GM23338 (cell line): ENCODE results near the gene CDK17. TPM values are rescaled to one million over a fixed set of nuclear protein-coding genes. Genes with fewer than 3 reads are reported as not detected.

Source experiments
- ATAC-seq: fragments of 200-7000 bp; cut with Tn5 transposase; 3 replicates; pipeline ENCODE4 v1.9.1; 2020
- DNase-seq: peaks from one replicate; pipeline ENCODE4 v3.0.0-alpha.2; 2015; ENCODE audit warnings: low spot score
- H2AFZ ChIP-seq: fragments of 200-600 bp; sonication (generic); 2 replicates; pipeline ENCODE4 v1.8.0; 2016; ENCODE audit warnings: antibody characterized with exemption, mild to moderate bottlenecking, moderate library complexity
- H3F3A ChIP-seq: fragments of 200-600 bp; sonication (generic); replicated peaks from 2 replicates; pipeline ENCODE4 v1.8.0; 2017; ENCODE audit warnings: antibody characterized with exemption, mixed run types, low read depth
- H3K27ac ChIP-seq: fragments of 200-600 bp; sonication (generic); 2 replicates; pipeline ENCODE4 v1.6.1; 2016; ENCODE audit warnings: low read depth
- H3K27me3 ChIP-seq: fragments of 200-600 bp; sonication (generic); 2 replicates; pipeline ENCODE4 v1.8.0; 2016; ENCODE audit warnings: mild to moderate bottlenecking, mixed run types, moderate library complexity; ENCODE audit not compliant: insufficient read depth
- H3K36me3 ChIP-seq: fragments of 200-600 bp; sonication (generic); 2 replicates; pipeline ENCODE4 v1.8.0; 2016; ENCODE audit warnings: mild to moderate bottlenecking; ENCODE audit not compliant: insufficient read depth
- H3K4me1 ChIP-seq: fragments of 200-600 bp; sonication (generic); 2 replicates; pipeline ENCODE4 v1.8.0; 2016; ENCODE audit warnings: mild to moderate bottlenecking, moderate library complexity; ENCODE audit not compliant: insufficient read depth
- H3K4me2 ChIP-seq: fragments of 200-600 bp; sonication (generic); 2 replicates; pipeline ENCODE4 v1.7.1; 2017; ENCODE audit warnings: mixed run types
- H3K4me3 ChIP-seq: fragments of 200-600 bp; sonication (generic); 2 replicates; pipeline ENCODE4 v1.6.1; 2016; ENCODE audit warnings: mixed run types
- H3K79me2 ChIP-seq: fragments of 200-600 bp; sonication (generic); replicated peaks from 2 replicates; pipeline ENCODE4 v1.8.0; 2017; ENCODE audit warnings: mild to moderate bottlenecking; ENCODE audit not compliant: insufficient read depth
- H3K9me2 ChIP-seq: fragments of 200-600 bp; sonication (generic); 2 replicates; pipeline ENCODE4 v1.8.0; 2017; ENCODE audit not compliant: insufficient read depth
- H4K20me1 ChIP-seq: fragments of 200-600 bp; sonication (generic); replicated peaks from 2 replicates; pipeline ENCODE4 v1.8.0; 2017; ENCODE audit warnings: mild to moderate bottlenecking; ENCODE audit not compliant: insufficient read depth
- H3K27ac Mint-ChIP-seq: 2 replicates; pipeline ENCODE4 v1.8.0; 2020; ENCODE audit warnings: inconsistent platforms, mild to moderate bottlenecking, moderate library complexity, mixed read lengths
- H3K27me3 Mint-ChIP-seq: 3 replicates; pipeline ENCODE4 v1.8.0; 2022; ENCODE audit warnings: low read depth, mild to moderate bottlenecking, moderate library complexity, mixed read lengths, inconsistent platforms; ENCODE audit not compliant: insufficient read depth, poor library complexity
- H3K36me3 Mint-ChIP-seq: 3 replicates; pipeline ENCODE4 v1.8.0; 2021; ENCODE audit warnings: low read depth, mild to moderate bottlenecking, inconsistent platforms, moderate library complexity, mixed read lengths
- H3K4me1 Mint-ChIP-seq: 3 replicates; pipeline ENCODE4 v1.8.0; 2020; ENCODE audit warnings: mild to moderate bottlenecking, inconsistent platforms, mixed read lengths
- H3K4me3 Mint-ChIP-seq: 3 replicates; pipeline ENCODE4 v1.8.0; 2021; ENCODE audit warnings: moderate library complexity, mild to moderate bottlenecking, inconsistent platforms, mixed read lengths
- H3K9me3 Mint-ChIP-seq: 3 replicates; pipeline ENCODE4 v1.8.0; 2020; ENCODE audit warnings: moderate library complexity, mild to moderate bottlenecking, inconsistent platforms, mixed read lengths
- CREB1 ChIP-seq: fragments of 250-450 bp; sonication (Bioruptor Pico); IDR thresholded peaks from 2 replicates; pipeline ENCODE4 v1.5.0; 2020; ENCODE audit warnings: low read depth, mild to moderate bottlenecking, moderate library complexity
- CTCF ChIP-seq, 2 experiments: fragments of 200-600 bp in 1 of 2; sonication (generic) in 1 of 2; conservative IDR thresholded peaks; 2 replicates each; pipeline versions ENCODE4 v1.5.1 to v1.6.1; 2016 to 2017; ENCODE audit warnings: antibody characterized with exemption in 2 of 2, low read depth in 2 of 2, mild to moderate bottlenecking in 2 of 2, moderate library complexity in 1 of 2
- ETS1 ChIP-seq: IDR thresholded peaks from 2 replicates; pipeline ENCODE4 v1.6.1; 2016; ENCODE audit warnings: antibody characterized with exemption
- EZH2 ChIP-seq: fragments of 200-600 bp; sonication (generic); IDR thresholded peaks from one replicate; pipeline ENCODE4 v1.8.0; 2017; ENCODE audit warnings: antibody characterized with exemption, mild to moderate bottlenecking, low read depth; ENCODE audit not compliant: unreplicated experiment
- EZH2phosphoT487 ChIP-seq: fragments of 200-600 bp; sonication (generic); IDR thresholded peaks from one replicate; pipeline ENCODE4 v1.8.1; 2018; ENCODE audit warnings: antibody characterized with exemption; ENCODE audit not compliant: unreplicated experiment
- JUNB ChIP-seq: IDR thresholded peaks from one replicate; pipeline ENCODE4 v1.6.1; 2016; ENCODE audit warnings: antibody characterized with exemption; ENCODE audit not compliant: unreplicated experiment
- NANOG ChIP-seq: IDR thresholded peaks from 2 replicates; pipeline ENCODE4 v1.6.1; 2016; ENCODE audit warnings: antibody characterized with exemption, borderline replicate concordance
- POLR2AphosphoS5 ChIP-seq: IDR thresholded peaks from 2 replicates; pipeline ENCODE4 v1.6.1; 2016; ENCODE audit warnings: antibody characterized with exemption, low read depth
- REST ChIP-seq: IDR thresholded peaks from one replicate; pipeline ENCODE4 v1.6.1; 2018; ENCODE audit warnings: antibody characterized with exemption; ENCODE audit not compliant: unreplicated experiment
- STAT1 ChIP-seq: IDR thresholded peaks from one replicate; pipeline ENCODE4 v1.6.1; 2016; ENCODE audit warnings: antibody characterized with exemption; ENCODE audit not compliant: unreplicated experiment
- ZNF114 ChIP-seq: fragments of 250-450 bp; sonication (Bioruptor Pico); IDR thresholded peaks from 2 replicates; pipeline ENCODE4 v1.5.0; 2020; ENCODE audit warnings: mild to moderate bottlenecking, moderate library complexity
- ZNF331 ChIP-seq: fragments of 250-450 bp; sonication (Bioruptor Pico); IDR thresholded peaks from 2 replicates; pipeline ENCODE4 v1.5.0; 2020; ENCODE audit warnings: low read depth, mild to moderate bottlenecking, moderate library complexity
- polyA plus RNA-seq: library from polyadenylated mRNA; unstranded; fragments of >200 nt; fragmentation: Nextera tagmentation; extraction: Ambion mirVana; gene quantifications from 2 replicates; pipeline ENCODE4 v1.2.1, GENCODE V29; 2016
- total RNA-seq: library from RNA; depleted of rRNA; stranded (reverse); fragments of >200 nt; shearing (Covaris generic); gene quantifications from 2 replicates; pipeline ENCODE4 v1.2.3, GENCODE V29; 2014
- TF ChIP-seq, protein P1 (sequence below): fragments of 250-450 bp; sonication (Bioruptor Pico); IDR thresholded peaks from 2 replicates; pipeline ENCODE4 v1.5.0; 2020; ENCODE audit warnings: mild to moderate bottlenecking, moderate library complexity

The CDK17 gene
- total and polyA plus RNA-seq, 2 experiments from 2014 or later = 7.6 to 34.2 TPM

GRCh38 chr12:96300064-96300463 is 100.2 kb downstream of the CDK17 start:
- Histone ChIP-seq H3K36me3 (no peaks in the 10 kb centered on the region), H3K27ac (no peak overlapping the region), H4K20me1 (no peaks in the 10 kb centered on the region), H3K9me2 (no peaks in the 10 kb centered on the region), H3K27me3 (no peaks in the 10 kb centered on the region), H3K4me1 (peaks cover 20% of the 10 kb centered on the region), H3K4me2 (no peak overlapping the region), H2AFZ (no peak overlapping the region), H3K79me2 (peaks cover 4% of the 10 kb centered on the region; the same call in 1 of the 2 replicates), H3K4me3 (no peak overlapping the region), H3F3A (no peaks in the 10 kb centered on the region)
- no peak for DNase-seq
- H3K4me3 Mint-ChIP-seq = no peak overlapping the region
- no peaks in the 10 kb centered on the region for H3K9me3 Mint-ChIP-seq
- TF ChIP-seq ZNF331 = no peak
- TF ChIP-seq JUNB = no peak
- TF ChIP-seq REST = no peak
- TF ChIP-seq STAT1 = no peak
- TF ChIP-seq NANOG = no peak
- no peak for TF ChIP-seq ZNF114 (CRISPR knock-in tag)
- TF ChIP-seq POLR2AphosphoS5 = no peak
- no peak for TF ChIP-seq CREB1 (CRISPR knock-in tag)
- no peak for TF ChIP-seq CTCF (conservative IDR thresholded peaks at IDR 0.05; ENCODE audit: low read depth in 2 of 2)
- TF ChIP-seq, protein P1, sequence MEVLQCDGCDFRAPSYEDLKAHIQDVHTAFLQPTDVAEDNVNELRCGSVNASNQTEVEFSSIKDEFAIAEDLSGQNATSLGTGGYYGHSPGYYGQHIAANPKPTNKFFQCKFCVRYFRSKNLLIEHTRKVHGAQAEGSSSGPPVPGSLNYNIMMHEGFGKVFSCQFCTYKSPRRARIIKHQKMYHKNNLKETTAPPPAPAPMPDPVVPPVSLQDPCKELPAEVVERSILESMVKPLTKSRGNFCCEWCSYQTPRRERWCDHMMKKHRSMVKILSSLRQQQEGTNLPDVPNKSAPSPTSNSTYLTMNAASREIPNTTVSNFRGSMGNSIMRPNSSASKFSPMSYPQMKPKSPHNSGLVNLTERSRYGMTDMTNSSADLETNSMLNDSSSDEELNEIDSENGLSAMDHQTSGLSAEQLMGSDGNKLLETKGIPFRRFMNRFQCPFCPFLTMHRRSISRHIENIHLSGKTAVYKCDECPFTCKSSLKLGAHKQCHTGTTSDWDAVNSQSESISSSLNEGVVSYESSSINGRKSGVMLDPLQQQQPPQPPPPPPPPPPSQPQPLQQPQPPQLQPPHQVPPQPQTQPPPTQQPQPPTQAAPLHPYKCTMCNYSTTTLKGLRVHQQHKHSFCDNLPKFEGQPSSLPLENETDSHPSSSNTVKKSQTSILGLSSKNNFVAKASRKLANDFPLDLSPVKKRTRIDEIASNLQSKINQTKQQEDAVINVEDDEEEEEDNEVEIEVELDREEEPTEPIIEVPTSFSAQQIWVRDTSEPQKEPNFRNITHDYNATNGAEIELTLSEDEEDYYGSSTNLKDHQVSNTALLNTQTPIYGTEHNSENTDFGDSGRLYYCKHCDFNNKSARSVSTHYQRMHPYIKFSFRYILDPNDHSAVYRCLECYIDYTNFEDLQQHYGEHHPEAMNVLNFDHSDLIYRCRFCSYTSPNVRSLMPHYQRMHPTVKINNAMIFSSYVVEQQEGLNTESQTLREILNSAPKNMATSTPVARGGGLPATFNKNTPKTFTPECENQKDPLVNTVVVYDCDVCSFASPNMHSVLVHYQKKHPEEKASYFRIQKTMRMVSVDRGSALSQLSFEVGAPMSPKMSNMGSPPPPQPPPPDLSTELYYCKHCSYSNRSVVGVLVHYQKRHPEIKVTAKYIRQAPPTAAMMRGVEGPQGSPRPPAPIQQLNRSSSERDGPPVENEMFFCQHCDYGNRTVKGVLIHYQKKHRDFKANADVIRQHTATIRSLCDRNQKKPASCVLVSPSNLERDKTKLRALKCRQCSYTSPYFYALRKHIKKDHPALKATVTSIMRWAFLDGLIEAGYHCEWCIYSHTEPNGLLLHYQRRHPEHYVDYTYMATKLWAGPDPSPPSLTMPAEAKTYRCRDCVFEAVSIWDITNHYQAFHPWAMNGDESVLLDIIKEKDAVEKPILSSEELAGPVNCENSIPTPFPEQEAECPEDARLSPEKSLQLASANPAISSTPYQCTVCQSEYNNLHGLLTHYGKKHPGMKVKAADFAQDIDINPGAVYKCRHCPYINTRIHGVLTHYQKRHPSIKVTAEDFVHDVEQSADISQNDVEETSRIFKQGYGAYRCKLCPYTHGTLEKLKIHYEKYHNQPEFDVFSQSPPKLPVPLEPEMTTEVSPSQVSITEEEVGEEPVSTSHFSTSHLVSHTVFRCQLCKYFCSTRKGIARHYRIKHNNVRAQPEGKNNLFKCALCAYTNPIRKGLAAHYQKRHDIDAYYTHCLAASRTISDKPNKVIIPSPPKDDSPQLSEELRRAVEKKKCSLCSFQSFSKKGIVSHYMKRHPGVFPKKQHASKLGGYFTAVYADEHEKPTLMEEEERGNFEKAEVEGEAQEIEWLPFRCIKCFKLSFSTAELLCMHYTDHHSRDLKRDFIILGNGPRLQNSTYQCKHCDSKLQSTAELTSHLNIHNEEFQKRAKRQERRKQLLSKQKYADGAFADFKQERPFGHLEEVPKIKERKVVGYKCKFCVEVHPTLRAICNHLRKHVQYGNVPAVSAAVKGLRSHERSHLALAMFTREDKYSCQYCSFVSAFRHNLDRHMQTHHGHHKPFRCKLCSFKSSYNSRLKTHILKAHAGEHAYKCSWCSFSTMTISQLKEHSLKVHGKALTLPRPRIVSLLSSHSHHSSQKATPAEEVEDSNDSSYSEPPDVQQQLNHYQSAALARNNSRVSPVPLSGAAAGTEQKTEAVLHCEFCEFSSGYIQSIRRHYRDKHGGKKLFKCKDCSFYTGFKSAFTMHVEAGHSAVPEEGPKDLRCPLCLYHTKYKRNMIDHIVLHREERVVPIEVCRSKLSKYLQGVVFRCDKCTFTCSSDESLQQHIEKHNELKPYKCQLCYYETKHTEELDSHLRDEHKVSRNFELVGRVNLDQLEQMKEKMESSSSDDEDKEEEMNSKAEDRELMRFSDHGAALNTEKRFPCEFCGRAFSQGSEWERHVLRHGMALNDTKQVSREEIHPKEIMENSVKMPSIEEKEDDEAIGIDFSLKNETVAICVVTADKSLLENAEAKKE (CRISPR knock-in tag) = no peak
- no peak for TF ChIP-seq EZH2phosphoT487
- TF ChIP-seq ETS1 = no peak
- TF ChIP-seq EZH2 = no peak
- peaks cover 17% of the 10 kb centered on the region for H3K4me1 Mint-ChIP-seq
- peaks cover 5% of the 10 kb centered on the region for H3K27me3 Mint-ChIP-seq
- H3K27ac Mint-ChIP-seq = no peak overlapping the region
- peaks cover 11% of the 10 kb centered on the region for H3K36me3 Mint-ChIP-seq
- ATAC-seq = no peak
